GM23248 (cell line): ENCODE results near the gene FAM241A.

ENCODE experiments used
- EZH2 ChIP-seq: fragments of 200-600 bp; sonication (generic); IDR thresholded peaks from 2 replicates; pipeline ENCODE4 v1.6.1; 2018; ENCODE audit warnings: antibody characterized with exemption, mild to moderate bottlenecking; ENCODE audit not compliant: insufficient read depth, poor library complexity, severe bottlenecking
- EZH2phosphoT487 ChIP-seq: fragments of 200-600 bp; sonication (generic); IDR thresholded peaks from 2 replicates; pipeline ENCODE4 v1.6.1; 2018; ENCODE audit warnings: antibody characterized with exemption, moderate library complexity, mild to moderate bottlenecking, low read depth; ENCODE audit not compliant: insufficient read depth

DNA sequence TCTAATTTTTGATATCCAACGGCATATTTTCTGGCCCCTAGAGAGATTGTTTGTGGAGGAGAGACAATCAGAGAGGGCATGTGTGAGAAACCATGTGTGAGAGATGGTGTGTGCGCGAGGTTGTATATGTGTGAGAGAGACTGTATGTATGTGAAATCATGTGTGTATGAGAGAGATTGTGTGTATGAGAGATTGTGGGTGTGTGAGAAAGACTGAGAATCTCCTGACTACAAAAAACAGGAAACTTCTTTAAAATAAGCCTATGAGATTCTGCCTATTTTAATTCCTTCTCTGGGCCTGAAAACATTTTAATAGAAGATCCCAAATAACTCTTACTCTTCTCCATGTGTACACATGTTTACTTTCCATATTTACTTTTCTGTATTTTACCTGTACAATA, 1.5 kb upstream of the FAM241A start:
- TF ChIP-seq EZH2: no peak
- TF ChIP-seq EZH2phosphoT487: no peak
